ENCODE data around the gene CRB2.

Gene CRB2

DNA sequence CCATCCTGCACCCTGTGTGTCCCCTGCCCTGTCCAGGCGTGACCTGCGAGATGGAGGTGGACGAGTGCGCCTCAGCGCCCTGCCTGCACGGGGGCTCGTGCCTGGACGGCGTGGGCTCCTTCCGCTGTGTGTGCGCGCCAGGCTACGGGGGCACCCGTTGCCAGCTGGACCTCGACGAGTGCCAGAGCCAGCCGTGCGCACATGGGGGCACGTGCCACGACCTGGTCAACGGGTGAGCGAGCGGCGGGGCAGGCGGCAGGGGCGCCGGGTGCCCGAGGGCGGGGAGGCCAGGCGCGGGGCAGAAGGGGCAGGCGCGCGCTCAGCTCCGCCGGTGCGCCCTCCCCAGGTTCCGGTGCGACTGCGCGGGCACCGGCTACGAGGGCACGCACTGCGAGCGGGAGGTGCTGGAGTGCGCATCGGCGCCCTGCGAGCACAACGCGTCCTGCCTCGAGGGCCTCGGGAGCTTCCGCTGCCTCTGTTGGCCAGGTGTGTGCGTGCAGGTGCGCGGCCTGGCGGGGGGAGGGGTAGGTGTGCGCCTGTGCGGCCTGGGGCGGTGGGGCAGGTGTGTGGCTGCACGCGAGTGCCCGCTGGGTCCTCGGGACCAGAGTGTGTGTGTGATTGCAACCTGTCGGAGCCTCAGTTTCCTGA is 10.0 kb downstream of the CRB2 start:
- no peak for DNase-seq

DNA sequence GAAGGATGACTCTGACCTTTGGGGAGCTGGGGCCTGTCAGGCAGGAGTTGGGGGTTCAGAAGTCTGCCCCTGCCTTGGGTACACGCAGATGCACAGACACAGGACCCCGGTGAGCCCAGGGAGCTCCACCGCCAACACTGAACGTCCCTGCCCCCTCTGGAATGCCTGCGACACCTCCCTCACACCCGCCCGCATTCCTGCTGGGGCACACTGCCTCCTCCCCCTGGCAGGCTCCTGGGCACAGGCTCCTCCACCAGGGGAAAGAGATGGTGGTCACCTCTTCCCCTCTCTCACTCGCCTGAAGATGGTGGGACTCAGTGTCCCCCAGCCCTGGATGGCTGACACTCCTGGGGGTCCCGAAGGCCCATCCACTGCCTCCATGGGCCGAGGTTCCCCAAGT is 12.0 kb downstream of the CRB2 start:
- no peak for DNase-seq

DNA sequence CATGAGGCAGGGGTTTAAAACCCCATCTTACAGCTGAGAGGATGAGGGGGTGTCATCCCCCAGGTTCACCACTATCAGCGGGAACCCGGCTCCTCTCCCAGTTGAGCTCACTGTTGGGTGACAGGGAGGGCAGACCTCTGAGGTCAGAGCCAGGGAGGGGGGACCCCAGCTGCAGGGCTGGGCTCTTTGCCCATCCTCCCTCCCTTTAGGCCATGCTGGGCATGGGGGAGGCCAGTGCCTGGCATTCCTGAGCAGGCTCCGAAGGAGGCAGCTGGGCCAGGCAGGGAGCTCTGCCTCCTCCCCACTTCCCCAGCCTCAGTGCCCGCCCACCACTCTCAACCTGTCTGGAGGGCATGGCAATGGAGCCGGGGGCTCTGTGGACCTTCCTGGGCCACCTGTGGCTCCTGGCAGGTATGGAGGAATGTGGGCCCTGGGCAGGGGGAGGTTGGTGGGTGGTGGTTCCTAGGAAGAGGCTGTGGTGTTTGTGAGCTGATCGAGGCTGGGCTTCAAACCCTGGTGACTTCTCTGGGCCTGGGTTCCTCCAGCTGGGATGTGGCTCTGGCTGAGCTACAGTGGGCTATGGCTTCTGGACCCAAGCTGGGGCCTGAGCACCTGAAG is 12.6 kb downstream of the CRB2 start:
- no peak for DNase-seq

DNA sequence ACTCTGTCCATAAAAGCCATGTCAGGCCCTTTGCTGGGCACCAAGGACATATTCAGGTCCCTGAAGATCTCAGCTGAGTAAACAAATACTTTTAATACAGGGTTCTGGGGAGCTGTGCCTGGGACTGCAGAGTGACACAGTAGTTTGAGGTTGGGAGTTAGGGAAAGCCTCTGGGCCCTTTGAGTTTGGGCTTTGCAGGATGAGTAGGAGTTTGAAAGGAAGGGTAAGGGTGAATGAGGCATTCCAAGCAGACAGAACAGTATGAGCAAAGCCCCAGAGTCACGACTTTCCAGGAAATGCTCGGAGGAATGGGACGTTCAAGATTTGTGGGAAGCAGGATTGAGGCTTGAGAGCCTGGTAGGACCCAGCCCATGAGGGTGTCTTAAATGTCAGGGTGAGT is 13.3 kb downstream of the CRB2 start:
- DNase-seq, result no peak

DNA sequence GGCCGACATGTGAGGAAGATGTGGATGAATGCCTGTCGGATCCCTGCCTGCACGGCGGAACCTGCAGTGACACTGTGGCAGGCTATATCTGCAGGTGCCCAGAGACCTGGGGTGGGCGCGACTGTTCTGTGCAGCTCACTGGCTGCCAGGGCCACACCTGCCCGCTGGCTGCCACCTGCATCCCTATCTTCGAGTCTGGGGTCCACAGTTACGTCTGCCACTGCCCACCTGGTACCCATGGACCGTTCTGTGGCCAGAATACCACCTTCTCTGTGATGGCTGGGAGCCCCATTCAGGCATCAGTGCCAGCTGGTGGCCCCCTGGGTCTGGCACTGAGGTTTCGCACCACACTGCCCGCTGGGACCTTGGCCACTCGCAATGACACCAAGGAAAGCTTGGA is 14.1 kb downstream of the CRB2 start:
- no peak for DNase-seq

DNA sequence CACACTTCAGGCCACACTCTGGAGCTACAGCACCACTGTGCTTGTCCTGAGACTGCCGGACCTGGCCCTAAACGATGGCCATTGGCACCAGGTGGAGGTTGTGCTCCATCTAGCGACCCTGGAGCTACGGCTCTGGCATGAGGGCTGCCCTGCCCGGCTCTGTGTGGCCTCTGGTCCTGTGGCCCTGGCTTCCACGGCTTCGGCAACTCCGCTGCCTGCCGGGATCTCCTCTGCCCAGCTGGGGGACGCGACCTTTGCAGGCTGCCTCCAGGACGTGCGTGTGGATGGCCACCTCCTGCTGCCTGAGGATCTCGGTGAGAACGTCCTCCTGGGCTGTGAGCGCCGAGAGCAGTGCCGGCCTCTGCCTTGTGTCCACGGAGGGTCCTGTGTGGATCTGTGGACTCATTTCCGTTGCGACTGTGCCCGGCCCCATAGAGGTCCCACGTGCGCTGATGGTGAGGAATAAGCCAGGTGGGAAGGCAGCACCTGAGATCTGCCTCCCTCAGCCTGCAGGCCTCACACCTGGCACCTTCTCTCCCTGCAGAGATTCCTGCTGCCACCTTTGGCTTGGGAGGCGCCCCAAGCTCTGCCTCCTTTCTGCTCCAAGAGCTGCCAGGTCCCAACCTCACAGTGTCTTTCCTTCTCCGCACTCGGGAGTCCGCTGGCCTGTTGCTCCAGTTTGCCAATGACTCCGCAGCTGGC is 14.7 kb downstream of the CRB2 start:
- DNase-seq, result no peak

DNA sequence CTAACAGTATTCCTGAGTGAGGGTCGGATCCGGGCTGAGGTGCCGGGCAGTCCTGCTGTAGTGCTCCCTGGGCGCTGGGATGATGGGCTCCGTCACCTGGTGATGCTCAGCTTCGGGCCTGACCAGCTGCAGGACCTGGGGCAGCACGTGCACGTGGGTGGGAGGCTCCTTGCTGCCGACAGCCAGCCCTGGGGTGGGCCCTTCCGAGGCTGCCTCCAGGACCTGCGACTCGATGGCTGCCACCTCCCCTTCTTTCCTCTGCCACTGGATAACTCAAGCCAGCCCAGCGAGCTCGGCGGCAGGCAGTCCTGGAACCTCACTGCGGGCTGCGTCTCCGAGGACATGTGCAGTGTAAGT is 15.2 kb downstream of the CRB2 start:
- DNase-seq, result no peak

DNA sequence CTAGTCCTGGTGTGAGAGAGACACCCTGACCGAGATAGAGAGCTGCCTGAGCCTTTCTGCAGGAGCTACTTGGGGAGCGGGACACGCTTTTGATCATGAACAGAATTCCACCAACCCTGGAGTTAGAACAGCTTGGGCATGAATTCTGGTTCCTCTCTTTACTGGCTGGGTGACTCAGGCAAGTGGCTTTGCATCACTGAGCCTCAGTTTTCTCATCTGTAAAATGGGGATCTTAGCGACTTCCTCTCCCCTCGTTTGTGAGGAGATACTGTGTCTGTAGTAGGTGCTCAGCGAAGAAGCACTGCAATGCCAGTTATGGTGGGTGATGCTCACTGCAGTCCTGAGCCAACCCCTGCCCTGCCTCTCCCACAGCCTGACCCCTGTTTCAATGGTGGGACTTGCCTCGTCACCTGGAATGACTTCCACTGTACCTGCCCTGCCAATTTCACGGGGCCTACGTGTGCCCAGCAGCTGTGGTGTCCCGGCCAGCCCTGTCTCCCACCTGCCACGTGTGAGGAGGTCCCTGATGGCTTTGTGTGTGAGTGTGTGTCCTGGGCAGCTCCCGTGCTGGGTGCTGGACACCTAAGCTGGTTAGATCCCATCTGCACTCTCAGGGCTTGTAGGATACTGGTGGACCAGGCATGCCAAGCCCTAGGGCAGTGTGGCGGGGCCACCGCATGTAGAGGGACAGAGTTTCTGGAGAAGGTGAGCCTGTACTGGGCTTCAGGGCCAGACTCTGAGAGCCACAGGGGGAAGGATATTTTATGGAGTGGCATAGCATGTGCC is 16.0 kb downstream of the CRB2 start:
- no peak for DNase-seq

DNA sequence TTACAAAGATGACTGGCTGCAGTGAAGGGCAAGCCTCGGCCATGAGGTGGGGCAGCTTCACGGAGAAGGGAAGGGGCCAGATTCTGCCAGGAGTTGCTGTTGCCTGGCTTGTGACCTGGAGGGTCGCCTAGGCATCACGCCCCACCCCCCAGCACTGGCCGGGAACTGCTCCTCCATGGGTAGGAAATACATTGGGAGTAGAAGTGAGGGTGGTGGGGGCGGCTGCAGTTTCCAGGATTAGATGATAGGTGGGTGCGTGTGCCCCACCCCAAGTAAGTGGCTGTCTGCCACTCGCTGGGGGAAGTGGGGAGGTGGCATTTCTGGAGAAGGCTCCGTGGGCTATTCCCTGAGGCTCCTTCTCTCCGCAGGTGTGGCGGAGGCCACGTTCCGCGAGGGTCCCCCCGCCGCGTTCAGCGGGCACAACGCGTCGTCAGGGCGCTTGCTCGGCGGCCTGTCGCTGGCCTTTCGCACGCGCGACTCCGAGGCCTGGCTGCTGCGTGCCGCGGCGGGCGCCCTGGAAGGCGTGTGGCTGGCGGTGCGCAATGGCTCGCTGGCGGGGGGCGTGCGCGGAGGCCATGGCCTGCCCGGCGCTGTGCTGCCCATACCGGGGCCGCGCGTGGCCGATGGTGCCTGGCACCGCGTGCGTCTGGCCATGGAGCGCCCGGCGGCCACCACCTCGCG is 16.9 kb downstream of the CRB2 start:
- no peak for DNase-seq

DNA sequence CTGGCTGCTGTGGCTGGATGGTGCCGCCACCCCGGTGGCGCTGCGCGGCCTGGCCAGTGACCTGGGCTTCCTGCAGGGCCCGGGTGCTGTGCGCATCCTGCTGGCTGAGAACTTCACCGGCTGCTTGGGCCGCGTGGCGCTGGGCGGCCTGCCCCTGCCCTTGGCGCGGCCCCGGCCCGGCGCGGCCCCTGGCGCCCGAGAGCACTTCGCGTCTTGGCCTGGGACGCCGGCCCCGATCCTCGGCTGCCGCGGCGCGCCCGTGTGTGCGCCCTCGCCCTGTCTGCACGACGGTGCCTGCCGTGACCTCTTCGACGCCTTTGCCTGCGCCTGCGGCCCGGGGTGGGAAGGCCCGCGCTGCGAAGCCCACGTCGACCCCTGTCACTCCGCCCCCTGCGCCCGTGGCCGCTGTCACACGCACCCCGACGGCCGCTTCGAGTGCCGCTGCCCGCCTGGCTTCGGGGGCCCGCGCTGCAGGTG is 17.5 kb downstream of the CRB2 start:
- DNase-seq, result no peak

DNA sequence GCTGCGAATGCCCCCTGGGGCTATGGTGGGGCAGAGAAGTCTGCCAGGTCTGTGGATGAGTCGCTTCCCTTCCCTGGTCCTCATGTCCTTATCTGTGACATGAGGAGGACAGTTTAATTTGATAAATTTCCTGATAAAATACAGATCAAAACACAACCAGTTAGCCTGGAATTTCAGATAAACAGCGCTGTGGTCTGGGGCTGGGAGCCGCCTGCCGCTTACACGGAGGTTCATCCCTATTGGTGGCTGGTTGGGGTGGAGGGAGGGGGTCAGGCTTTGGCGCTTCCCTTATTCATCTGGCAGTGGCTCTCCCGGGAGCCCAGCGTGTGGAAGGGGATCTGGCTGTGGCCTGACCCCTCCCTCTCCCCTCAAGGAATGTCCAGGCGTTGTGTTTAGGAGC is 17.9 kb downstream of the CRB2 start:
- no peak for DNase-seq

DNA sequence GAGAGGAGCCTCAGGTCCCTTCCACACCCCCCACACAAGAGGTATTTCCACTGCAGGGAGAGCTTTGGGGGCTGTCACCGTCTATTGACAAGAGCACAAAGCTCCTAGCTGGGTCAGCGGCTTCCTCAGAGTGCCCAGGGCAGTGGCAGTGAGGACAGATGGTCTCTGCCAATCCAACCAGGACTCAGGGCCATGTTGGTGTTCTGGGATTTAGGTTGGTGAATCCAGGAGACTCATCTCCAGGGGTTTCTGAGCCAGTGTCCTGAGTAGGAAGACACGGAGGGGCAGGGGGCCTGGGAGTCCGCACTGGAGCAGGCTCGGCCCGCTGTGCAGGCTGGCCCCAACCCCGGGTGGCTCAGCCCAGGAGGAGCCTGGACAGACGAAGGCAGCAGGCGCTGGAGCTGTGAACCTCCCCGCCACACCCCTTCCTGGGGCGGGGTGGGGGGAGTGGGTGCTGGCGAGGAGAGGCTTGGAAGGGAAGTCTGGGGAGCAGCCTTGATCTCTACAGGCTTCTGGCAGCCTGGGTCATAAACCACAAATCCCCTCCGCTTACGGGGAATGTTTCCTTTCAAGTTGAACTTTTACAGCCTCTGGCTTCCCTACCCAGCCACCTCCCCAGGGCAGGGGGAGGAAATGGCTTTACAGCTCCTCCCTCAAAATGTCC is 19.6 kb downstream of the CRB2 start:
- DNase-seq, result peak; percentile 50

DNA sequence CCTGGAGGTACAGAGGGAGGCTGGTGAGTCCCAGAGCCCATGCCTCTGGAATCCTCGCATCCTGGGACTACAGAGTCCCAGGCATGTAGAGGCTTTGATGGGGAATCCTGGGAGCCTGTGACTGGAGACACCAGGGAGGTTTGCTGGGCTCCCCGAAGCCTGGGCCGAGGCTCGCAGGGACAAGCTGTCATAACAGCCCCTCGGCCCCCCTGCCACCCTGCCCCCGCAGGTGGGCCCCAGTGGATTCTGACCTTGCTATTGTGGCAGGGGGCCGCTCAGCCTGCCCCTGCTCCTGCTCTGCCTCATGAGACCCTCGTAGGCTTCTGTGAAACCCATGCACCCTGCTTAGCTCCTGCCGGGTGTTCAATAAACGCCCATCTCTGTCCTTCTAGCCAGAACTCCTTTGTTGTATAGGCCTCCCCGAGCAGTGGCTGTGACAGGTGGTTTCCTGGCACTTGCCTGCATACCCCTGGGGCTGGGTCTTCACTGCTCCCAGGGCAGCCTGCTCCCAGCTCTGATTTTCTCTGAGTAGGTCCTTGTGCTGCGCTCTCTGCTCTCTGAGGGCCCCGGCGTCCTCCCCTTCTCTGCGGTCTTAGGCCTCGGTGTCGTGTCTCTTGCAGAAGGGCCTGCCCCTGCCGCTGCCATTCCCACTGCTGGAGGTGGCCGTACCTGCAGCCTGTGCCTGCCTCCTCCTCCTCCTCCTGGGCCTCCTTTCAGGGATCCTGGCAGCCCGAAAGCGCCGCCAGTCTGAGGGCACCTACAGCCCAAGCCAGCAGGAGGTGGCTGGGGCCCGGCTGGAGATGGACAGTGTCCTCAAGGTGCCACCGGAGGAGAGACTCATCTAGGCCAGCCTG is 20.4 kb downstream of the CRB2 start:
- no peak for DNase-seq

DNA sequence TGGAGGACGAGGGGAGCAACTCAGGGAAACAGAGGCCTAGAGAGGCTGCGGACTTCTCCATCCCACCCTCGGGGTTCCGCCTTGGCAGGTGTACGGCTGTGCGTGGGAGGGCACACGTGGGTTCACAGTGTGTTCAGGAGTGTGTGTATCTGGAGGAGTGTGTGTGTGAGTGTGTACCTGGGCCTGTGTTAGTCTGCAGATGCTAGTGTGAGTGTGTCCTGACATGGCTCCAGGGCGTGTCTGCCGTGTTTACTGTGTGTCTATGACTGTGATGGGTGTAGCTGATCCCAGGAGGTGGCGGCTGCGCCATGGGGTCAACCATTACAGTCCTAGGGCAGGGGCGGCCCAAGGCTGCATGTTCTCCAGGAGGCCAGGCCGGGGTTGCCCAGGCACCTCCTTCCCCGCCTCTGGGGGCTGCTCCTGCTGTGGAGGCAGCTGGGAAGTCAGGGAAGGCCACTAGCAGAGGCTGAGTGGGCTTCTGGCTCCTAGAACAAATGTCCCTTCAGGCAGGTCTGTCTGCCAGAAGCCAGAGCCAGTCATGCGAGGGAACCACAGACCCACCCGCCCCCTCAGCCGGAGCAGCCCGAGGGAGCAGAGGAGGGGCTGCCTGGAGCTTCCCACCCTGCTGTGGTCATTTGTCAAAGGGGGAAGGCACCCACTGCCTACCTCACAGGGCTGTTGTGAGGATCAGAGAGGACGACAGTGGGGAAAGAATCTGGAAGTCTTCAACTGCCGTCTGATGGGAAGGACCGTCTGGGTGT is 21.4 kb downstream of the CRB2 start:
- no peak for DNase-seq

DNA sequence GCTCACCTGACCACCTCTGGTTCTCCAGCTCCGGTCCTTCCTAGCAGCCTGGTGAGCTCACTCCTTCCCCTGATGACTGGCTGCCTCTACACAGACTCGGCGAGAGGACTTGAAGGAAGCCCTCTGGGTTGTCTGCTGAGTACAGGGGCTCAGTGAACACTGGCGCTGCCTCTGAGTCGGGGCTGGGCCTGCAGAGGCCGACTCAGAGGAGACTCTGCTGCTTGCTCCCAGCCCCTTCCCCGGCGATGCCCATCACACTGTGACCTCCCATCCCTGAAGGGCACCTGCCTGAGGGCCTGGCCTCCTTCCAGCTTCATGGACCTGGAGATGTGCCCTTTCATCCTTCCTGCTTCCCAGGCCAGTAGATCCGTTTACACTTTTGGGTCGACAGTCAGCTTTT is 22.0 kb downstream of the CRB2 start:
- no peak for DNase-seq

DNA sequence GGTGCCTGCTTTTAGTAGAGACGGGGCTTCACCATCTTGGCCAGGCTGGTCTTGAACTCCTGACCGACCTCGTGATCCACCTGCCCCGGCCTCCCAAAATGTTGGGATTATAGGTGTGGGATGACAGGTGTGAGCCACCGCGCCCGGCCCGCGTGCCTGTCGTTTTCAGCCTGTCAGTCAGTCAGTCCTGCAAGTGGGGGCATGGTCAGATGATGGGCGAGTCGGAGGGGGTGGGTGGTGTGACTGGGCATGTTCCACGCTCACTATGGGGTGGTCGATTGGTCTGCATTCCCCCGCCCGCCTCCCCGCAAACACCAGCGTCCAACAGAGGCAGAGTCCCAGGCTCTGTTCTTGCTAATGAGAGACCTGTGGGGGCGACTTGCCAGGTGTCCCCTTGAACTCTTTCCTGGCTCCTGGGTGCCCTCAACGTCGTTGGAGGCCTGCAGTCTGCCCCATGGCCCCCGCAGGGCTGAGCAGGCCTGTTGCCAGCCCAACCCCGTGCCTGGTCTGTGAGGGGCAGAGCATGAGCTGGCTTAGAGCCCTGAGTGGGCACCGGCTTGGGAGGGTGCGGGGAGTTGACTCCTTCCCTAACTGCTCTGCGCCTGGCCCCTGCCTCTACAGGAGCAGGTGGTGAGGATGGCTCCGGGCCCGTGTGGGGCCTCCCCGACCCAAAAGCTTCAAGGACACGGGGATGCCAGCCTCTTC is 23.1 kb downstream of the CRB2 start:
- DNase-seq, result no peak

DNA sequence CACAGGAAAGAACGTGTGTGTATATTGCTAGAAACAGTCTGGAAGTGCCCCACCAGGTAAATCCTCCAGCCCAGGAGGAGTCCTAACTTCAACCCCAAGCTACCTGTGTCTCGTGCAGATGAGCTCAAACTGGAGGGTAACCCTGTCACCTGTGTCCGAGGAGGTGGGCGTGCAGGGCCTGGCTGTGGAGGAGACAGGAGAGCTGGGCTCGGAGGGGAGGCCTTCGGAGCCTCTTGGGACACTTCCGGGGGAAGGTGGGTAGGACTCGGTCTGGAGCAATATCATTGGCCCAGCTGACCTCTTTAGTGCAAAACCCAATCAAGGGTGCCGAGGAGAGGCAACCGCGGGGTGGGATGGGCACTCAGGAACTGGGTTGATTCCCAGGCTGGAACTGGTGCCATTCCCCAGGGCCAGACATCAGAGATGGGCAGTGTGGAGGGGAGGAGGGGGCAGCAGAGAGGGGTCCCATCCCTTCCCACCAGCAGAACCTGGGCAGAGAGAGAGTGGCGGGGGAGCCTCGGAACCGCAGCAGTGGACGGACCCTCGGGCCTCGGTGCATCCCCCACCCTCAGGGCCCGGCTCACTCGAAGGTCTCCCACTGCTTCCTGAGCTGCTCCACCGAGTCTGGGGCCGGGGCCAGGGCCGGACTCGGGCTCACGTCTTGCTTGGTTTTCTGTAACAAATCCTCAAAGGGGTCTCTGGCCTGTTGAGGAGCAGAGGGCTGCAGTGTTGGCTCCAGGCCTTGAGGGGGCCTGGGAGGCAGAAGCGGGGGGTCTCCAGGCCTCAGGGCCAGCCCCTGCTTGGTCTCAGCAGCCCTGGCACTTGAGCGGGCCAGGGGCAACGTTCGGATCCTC is 25.1 kb downstream of the CRB2 start:
- DNase-seq, result no peak

DNA sequence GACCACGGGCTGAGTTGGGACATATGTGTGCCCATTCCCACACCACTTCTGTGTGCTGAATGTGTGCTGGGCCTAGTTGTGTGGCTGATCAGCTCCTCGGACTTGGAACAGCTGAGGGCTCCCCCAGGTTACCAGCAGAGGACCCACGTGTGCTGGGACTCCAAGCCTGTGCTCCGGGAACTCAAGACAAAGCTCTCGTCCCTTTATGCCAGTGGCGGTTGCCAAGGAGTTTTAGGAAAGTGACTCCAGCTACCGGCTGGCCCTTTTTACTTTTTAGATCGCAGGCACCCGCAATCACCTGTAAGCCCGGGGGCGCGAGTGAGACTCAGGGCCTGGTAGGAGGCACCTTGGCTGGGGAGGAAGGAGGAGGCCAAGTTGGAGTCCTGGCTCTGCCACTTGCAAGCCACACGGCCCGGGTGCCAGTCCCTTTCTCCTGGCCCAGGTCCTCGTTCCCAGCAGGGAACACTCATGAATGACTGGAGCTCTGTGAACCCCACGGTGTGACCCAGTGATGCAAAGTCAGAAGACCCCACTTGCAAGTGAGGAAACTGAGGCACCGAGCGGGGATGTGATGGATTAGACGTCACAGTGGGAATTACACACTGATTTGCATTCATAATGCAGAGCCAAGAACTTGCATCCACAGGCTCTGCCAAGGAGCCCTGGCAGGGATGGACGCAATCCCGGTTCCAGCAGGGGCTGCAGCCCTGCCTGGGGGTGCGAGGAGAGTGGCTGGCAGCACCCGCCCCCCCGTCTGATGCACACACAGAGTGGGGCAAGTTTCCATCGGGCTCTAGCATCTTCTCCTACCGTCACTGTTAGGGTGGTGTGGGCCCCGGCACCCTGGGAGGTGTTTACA is 26.9 kb downstream of the CRB2 start:
- DNase-seq, result no peak
